Coronary artery (tissue), 2 donors: ENCODE data around the gene HIC1.

ENCODE experiments used
- DNase-seq: peaks from one replicate; pipeline ENCODE4 v3.0.0-alpha.2; 2017; ENCODE audit warnings: low spot score
- H3K27ac ChIP-seq, 2 donors: fragments of 200-600 bp; sonication (generic); one replicate each; pipeline ENCODE4 v1.5.1; 2016 to 2019
- H3K4me3 ChIP-seq: fragments of 200-600 bp; sonication (generic); 2 replicates; pipeline ENCODE4 v1.5.1; 2016; ENCODE audit warnings: mild to moderate bottlenecking, moderate library complexity
- TF ChIP-seq, protein P1 (sequence below): fragments of 200-600 bp; sonication (generic); IDR thresholded peaks from one replicate; pipeline ENCODE4 v1.5.1; 2019; ENCODE audit warnings: antibody characterized with exemption

Gene HIC1

DNA sequence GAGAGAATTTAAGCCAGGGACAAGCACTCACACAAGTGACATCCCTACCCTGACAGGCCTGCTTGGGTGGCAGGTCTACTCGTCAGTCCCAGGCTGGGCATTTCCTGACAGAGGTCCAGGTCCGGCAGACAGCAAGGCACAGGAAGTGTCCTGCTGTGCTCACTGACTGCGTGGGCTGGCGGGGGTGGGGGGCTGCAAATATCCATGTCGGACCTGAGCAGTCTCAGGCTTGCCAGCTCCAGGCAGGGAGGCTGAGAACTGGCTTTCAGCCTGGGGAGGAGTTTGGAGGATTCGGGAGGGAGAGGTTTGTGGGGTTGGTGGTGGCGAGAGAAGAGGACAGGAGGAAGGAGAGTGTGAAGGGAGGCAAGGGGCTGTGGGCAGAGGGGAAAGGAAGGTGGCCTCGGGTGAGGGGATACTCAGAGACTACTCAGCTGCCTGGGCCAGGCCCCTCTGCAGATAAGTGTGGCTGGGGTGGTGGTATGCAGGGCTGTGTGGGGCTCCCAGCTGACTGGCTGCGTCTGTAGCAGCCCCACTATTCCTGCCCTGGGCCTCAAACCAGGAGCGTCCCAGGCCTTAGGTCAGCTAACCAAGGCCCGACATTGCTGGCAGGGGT, 7.8 kb downstream of the HIC1 start:
- no peak for DNase-seq
- TF ChIP-seq, protein P1, sequence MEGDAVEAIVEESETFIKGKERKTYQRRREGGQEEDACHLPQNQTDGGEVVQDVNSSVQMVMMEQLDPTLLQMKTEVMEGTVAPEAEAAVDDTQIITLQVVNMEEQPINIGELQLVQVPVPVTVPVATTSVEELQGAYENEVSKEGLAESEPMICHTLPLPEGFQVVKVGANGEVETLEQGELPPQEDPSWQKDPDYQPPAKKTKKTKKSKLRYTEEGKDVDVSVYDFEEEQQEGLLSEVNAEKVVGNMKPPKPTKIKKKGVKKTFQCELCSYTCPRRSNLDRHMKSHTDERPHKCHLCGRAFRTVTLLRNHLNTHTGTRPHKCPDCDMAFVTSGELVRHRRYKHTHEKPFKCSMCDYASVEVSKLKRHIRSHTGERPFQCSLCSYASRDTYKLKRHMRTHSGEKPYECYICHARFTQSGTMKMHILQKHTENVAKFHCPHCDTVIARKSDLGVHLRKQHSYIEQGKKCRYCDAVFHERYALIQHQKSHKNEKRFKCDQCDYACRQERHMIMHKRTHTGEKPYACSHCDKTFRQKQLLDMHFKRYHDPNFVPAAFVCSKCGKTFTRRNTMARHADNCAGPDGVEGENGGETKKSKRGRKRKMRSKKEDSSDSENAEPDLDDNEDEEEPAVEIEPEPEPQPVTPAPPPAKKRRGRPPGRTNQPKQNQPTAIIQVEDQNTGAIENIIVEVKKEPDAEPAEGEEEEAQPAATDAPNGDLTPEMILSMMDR: no peak
- H3K4me3 ChIP-seq: no peak overlapping the region
- H3K27ac ChIP-seq: peak overlapping the region; percentile 10 to 84

DNA sequence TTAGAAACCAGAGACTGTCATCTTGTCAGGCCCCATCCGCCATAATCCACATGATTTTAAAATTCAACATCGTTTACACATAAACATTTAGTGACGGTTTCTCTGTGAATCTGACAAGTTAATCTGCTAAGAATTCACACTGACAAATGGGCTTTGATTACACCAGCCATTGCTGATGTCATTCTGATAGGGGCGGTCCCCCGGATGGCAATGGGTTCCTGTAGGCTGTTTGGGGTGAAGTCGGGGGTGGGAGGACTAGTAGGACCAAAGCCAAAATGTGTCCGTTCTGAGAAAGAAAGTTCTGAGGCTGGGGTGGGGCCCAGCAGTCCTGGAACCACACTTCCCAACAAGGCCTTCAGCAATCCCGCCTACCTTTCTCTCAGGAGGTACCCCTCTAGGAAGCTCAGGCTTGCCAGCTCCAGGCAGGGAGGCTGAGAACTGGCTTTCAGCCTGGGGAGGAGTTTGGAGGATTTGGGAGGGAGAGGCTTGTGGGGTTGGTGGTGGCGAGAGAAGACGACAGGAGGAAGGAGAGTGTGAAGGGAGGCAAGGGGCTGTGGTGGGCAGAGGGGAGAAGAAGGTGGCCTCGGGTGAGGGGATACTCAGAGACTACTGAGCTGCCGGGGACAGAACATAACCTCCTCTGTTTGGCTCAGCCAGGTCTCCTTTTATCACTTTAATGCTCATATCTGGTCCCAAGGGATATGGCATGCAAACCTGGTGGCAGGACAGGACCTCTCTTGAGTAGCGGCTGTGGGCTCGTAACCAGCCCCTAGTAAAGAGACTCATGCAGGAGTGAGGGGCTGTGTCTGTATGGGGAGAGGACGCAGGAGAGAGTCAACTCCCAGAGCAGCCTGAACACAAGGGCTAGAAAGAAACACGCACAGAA, 8.6 kb downstream of the HIC1 start:
- Histone ChIP-seq H3K27ac (peak overlapping the region; percentile 10 to 84), H3K4me3 (no peak overlapping the region)
- DNase-seq: no peak
- TF ChIP-seq, protein P1: no peak

DNA sequence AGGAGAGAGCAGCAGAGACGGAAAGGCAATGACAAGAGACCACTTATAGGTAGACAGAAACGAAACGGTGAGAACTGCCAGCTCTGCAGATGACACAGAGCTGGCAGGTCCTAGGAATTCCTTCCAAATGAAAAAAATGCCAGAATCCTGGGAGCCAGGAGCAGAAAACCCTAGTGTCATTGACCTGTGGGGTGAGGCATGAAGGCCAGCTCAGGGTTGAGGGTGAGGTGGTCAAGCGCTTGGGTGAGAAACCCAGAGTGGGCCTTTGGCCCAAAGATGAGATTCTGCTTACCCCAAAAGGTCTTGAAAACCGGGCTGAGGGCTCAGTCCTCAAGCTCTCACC, 9.2 kb downstream of the HIC1 start:
- Histone ChIP-seq H3K27ac (peak overlapping the region in 1 of 2 donors; percentile 84), H3K4me3 (no peak overlapping the region)
- TF ChIP-seq, protein P1: no peak
- DNase-seq: no peak

DNA sequence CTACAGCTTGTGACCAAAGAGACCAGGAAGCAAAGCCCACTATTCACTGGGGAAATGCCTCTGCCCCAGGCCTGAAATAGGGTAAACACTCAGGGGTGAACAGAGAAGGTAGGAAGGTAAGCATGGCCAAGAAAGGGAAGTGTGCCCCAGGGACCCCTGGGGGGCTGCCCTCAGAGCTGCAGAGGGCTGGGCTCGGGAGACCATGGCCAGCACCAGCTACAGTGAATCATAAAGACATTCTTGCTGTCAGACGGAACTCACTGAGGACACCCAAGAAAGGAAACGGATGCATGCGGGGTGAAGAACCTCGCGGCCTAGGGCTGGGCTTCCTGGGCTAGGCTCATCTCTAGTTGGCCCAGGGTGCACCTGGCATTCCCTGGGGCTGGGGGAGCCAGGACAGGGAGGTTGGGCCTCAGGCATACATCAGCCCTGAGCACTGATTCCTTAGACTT, 9.6 kb downstream of the HIC1 start:
- Histone ChIP-seq H3K4me3 (no peak overlapping the region), H3K27ac (peak overlapping the region in 1 of 2 donors; percentile 84)
- no peak for DNase-seq
- TF ChIP-seq, protein P1: no peak

DNA sequence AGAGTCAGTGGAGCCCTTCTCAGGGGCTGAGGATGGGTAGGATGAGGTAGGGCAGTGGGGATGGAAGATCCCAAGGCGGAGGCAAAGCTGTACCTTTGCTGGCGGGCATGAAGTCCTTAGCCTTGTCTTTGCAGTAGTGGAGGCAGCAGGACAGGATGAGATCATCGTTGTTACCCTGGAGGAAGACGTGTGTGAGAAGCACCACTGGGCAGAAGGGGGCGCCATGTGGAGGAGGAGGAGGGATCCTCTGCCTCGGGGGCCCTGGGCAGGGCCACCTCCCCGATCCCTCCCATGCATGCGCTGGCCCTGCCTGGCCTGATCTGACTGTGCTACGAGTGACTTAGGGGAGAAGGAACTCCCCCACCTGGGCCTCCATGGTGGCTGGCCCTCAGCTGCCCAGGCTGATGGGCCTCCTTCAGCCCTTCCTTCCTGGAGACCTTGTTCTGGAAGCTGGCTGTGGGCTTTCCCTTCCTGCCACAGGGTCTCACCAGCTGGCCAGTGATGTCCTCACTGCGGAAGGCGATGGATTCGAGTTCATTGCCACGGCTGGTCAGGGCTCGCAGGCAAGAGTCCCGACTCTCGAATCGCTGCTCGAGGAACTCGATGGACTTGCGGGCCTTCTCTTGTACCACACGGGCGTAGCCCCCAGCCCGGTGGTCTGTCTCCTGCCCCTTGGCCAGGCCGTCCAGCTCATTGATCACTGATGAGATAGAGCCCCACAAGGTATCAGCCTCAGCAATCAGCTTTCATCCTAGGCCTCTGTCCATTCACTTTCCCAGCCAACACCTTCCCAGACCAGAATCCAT, 10.3 kb downstream of the HIC1 start:
- DNase-seq: no peak
- TF ChIP-seq, protein P1: no peak
- Histone ChIP-seq H3K4me3 (no peak overlapping the region), H3K27ac (peak overlapping the region; percentile 2 to 84)

DNA sequence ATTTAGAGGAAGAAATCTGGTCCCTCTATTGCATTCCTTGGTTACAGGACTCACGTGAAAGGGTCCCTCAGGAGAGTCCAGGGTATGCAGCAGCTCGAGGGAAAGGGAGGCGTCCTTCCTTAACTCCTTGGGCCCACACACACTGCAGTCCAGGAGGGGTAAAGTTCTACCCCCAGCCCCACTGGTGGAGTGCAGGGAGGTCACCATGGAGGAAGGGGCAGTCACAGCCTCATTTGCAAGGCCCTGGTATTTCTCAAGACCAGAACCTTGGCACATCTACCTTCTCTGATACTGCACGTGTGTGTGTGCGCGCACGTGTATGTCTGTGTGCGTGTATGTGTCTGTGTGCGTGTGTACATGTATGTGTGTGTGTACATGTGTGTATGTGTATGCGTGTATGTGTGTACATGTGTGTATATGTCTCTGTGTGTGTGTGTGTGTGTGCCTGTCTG, 11.1 kb downstream of the HIC1 start:
- H3K27ac ChIP-seq: peak overlapping the region; percentile 2 to 84
- DNase-seq: no peak

More for the DNA sequence above, 11.1 kb downstream of the HIC1 start:
- TF ChIP-seq, protein P1: no peak
- H3K4me3 ChIP-seq: no peak overlapping the region
